Astrocyte of the spinal cord (primary cell): ENCODE results near the gene BDH1.

Experiments
- DNase-seq: peaks from one replicate; pipeline ENCODE4 v3.0.0; 2011; ENCODE audit warnings: low read depth, low spot score
- H3K4me3 ChIP-seq: 2 replicates; pipeline ENCODE4 v1.5.1; 2011; ENCODE audit warnings: low read depth, mild to moderate bottlenecking, low read length, moderate library complexity
- in situ Hi-C: cut with HindIII; loops from 2 replicates; pipeline ENCODE4 v1.10.0; 2017; ENCODE audit warnings: low sequenced_read_pairs
- TF ChIP-seq, protein P1 (sequence below): IDR thresholded peaks from 2 replicates; pipeline ENCODE4 v1.5.1; 2012; ENCODE audit warnings: low read depth, mild to moderate bottlenecking, low read length, inconsistent platforms

Gene BDH1

GRCh38 chr3:197491923-197492664 lies 63.7 kb downstream of the BDH1 start:
- H3K4me3 ChIP-seq, result no peak overlapping the region
- no peak for DNase-seq
- in situ Hi-C loops, result no loop called here
- TF ChIP-seq, protein P1, sequence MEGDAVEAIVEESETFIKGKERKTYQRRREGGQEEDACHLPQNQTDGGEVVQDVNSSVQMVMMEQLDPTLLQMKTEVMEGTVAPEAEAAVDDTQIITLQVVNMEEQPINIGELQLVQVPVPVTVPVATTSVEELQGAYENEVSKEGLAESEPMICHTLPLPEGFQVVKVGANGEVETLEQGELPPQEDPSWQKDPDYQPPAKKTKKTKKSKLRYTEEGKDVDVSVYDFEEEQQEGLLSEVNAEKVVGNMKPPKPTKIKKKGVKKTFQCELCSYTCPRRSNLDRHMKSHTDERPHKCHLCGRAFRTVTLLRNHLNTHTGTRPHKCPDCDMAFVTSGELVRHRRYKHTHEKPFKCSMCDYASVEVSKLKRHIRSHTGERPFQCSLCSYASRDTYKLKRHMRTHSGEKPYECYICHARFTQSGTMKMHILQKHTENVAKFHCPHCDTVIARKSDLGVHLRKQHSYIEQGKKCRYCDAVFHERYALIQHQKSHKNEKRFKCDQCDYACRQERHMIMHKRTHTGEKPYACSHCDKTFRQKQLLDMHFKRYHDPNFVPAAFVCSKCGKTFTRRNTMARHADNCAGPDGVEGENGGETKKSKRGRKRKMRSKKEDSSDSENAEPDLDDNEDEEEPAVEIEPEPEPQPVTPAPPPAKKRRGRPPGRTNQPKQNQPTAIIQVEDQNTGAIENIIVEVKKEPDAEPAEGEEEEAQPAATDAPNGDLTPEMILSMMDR, result no peak

GRCh38 chr3:197491478-197491877 lies 64.3 kb downstream of the BDH1 start:
- in situ Hi-C loops, result no loop called here
- H3K4me3 ChIP-seq, result no peak overlapping the region
- TF ChIP-seq, protein P1, result no peak
- no peak for DNase-seq

DNA sequence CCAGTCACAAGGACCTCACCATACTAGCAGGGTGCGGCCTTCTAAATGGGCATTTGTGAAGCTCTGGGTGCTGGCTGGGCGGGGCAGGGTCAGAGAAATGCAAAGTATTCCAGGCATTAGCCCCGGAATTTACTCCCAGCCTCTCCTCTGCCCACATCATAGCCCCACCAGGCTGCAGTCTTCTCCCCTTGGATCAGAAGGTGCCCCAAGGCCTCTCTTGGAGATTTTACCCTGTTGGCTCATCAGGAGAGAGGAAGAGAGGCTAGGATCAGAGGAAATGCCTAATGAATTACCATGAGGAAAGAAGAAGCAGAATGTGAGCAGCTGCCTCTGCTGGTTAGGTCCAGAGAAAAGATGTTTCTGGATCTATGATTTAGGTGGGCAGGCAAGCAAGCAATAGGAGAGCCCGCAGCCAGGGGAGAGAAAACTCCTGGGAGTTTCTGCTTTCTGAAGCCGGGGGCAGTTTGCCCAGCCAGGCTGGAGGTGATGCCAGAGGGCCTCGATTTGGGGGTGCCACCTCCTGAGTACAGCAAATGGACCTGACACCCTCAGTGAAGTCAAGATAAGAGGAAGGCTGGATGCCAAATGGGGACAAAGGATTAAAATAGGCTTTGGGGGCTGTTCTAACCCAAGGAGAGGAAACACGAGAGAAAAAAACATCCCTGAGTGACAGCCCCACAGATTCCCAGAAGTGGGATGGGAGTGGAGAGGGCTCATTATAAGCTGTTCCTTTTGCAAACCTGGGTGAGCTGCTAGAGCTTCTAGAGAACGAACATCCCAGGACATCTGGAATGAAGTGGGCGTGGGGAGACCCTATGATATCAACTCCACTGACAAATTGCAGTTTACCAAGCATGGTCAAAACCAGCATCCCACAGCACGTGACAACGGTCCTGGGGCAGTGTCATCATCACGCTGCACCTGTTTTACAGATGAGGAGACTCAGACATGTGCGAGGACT lies 65.4 kb downstream of the BDH1 start:
- H3K4me3 ChIP-seq, result no peak overlapping the region
- peak; percentile 70 for DNase-seq
- TF ChIP-seq, protein P1, result no peak
- in situ Hi-C loops, result no loop called here

GRCh38 chr3:197487911-197488391 lies 67.8 kb downstream of the BDH1 start:
- TF ChIP-seq, protein P1, result no peak
- in situ Hi-C loops, result no loop called here
- H3K4me3 ChIP-seq, result no peak overlapping the region
- DNase-seq, result peak; percentile 98

DNA sequence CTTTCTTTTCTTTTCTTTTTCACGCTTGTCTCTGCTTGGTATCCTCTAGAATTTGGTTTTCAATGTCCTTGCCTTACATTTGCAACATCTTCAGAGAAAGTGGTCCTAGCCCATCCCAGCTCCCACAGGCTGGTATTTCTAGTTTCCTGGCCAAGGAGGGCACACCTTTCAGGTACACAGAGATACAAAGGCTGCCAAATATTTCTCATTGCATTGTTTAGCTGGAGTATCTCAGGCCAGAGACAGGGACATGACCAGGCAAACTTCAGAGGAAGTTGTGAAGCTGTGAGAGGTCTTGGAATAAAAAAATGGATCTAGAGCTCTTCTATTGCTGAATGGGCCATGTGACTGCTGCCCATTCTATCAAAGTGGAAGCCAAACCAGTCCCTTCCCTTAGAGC lies 68.9 kb downstream of the BDH1 start:
- H3K4me3 ChIP-seq, result no peak overlapping the region
- in situ Hi-C loops, result no loop called here
- DNase-seq, result no peak
- TF ChIP-seq, protein P1, result no peak

DNA sequence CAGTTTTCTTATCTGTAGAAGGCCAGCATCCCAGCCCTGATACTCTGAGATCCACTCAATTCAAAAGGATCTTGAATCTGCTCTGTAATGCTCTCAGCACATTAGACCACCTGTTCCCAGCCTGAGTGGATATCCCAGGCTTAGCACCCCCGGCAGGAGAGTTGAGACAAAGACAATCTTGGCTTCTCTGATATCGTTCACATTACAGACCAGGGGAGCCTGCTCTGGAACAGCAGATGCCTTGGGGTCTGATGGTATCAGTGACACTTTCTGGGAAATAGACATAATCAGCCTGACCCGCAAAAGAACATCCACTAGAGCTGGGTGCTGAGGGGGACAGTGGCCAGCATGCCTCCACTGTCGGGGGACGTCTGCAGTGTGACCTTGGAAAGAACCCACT lies 70.6 kb downstream of the BDH1 start:
- TF ChIP-seq, protein P1, result no peak
- in situ Hi-C loops, result no loop called here
- no peak overlapping the region for H3K4me3 ChIP-seq
- no peak for DNase-seq
